Smooth muscle cell (in vitro differentiated cells): ENCODE measurements around the gene JMJD4. TPM values are rescaled to one million over a fixed set of nuclear protein-coding genes. Genes with fewer than 3 reads are reported as not detected.

ENCODE experiments used
- DNase-seq: peaks from one replicate; lab custom pipeline; 2025; ENCODE audit not compliant: unreplicated experiment; lab: John Stamatoyannopoulos, UW
- H2AFZ ChIP-seq: fragments of 200-600 bp; sonication (generic); 2 replicates; pipeline ENCODE4 v1.6.0; 2016; ENCODE audit warnings: antibody characterized with exemption, low read depth, mild to moderate bottlenecking
- H3F3A ChIP-seq: fragments of 200-600 bp; sonication (generic); 2 replicates; pipeline ENCODE4 v1.6.0; 2017; ENCODE audit warnings: antibody characterized with exemption, low read depth
- H3K27ac ChIP-seq: fragments of 200-600 bp; sonication (generic); 2 replicates; pipeline ENCODE4 v1.5.1; 2016; ENCODE audit warnings: low read depth, mild to moderate bottlenecking
- H3K27me3 ChIP-seq: fragments of 200-600 bp; sonication (generic); 2 replicates; pipeline ENCODE4 v1.6.1; 2016; ENCODE audit warnings: low read depth, mild to moderate bottlenecking
- H3K36me3 ChIP-seq: fragments of 200-600 bp; sonication (generic); 2 replicates; pipeline ENCODE4 v1.5.1; 2016; ENCODE audit warnings: low read depth
- H3K4me1 ChIP-seq: fragments of 200-600 bp; sonication (generic); 2 replicates; pipeline ENCODE4 v1.5.1; 2016; ENCODE audit warnings: low read depth
- H3K4me2 ChIP-seq: fragments of 200-600 bp; sonication (generic); 2 replicates; pipeline ENCODE4 v1.6.0; 2016; ENCODE audit warnings: mild to moderate bottlenecking
- H3K4me3 ChIP-seq: fragments of 200-600 bp; sonication (generic); 2 replicates; pipeline ENCODE4 v1.5.1; 2016; ENCODE audit warnings: mild to moderate bottlenecking
- H3K79me2 ChIP-seq: fragments of 200-600 bp; sonication (generic); 2 replicates; pipeline ENCODE4 v1.6.0; 2016; ENCODE audit warnings: low read depth, mild to moderate bottlenecking
- H3K9ac ChIP-seq: fragments of 200-600 bp; sonication (generic); 2 replicates; pipeline ENCODE4 v1.6.0; 2016; ENCODE audit warnings: low read depth
- H3K9me3 ChIP-seq: fragments of 200-600 bp; sonication (generic); replicated peaks from 2 replicates; pipeline ENCODE4 v1.5.1; 2016; ENCODE audit warnings: low read depth
- H4K20me1 ChIP-seq: fragments of 200-600 bp; sonication (generic); 2 replicates; pipeline ENCODE4 v1.6.0; 2016; ENCODE audit warnings: low read depth
- WGBS: methylation state at CpG from one replicate; pipeline ENCODE4 v1.1.7; 2016; ENCODE audit warnings: low lambda C conversion rate; 5-methylcytosine and 5-hydroxymethylcytosine counted together
- polyA plus RNA-seq: library from polyadenylated mRNA; unstranded; fragments of >200 nt; fragmentation: Nextera tagmentation; extraction: Ambion mirVana; gene quantifications from 2 replicates; pipeline ENCODE4 v1.2.1, GENCODE V29; 2016
- total RNA-seq: library from RNA; depleted of rRNA; stranded (reverse); fragments of >200 nt; gene quantifications from 2 replicates; pipeline ENCODE4 v1.2.3, GENCODE V29; 2014
- TF ChIP-seq, protein P1 (sequence below): fragments of 200-600 bp; sonication (generic); IDR thresholded peaks from 2 replicates; pipeline ENCODE4 v1.5.1; 2017; ENCODE audit warnings: borderline replicate concordance, mild to moderate bottlenecking, antibody characterized with exemption; ENCODE audit not compliant: insufficient read depth, poor library complexity, severe bottlenecking

Gene JMJD4
- total and polyA plus RNA-seq, 2 experiments from 2014 or later: 8.5 to 19.5 TPM

GRCh38 chr1:227740401-227740960, 5.4 kb upstream of the JMJD4 start:
- Histone ChIP-seq H3K4me1 (no peaks in the 10 kb centered on the region), H3K79me2 (peaks cover 92% of the 10 kb centered on the region), H3K9me3 (no peaks in the 10 kb centered on the region), H3K4me3 (no peak overlapping the region), H3K9ac (no peak overlapping the region), H2AFZ (no peak overlapping the region), H3K36me3 (no peaks in the 10 kb centered on the region), H4K20me1 (peaks cover 69% of the 10 kb centered on the region), H3K27ac (no peak overlapping the region), H3F3A (no peaks in the 10 kb centered on the region), H3K4me2 (no peak overlapping the region), H3K27me3 (no peaks in the 10 kb centered on the region)
- TF ChIP-seq, protein P1, sequence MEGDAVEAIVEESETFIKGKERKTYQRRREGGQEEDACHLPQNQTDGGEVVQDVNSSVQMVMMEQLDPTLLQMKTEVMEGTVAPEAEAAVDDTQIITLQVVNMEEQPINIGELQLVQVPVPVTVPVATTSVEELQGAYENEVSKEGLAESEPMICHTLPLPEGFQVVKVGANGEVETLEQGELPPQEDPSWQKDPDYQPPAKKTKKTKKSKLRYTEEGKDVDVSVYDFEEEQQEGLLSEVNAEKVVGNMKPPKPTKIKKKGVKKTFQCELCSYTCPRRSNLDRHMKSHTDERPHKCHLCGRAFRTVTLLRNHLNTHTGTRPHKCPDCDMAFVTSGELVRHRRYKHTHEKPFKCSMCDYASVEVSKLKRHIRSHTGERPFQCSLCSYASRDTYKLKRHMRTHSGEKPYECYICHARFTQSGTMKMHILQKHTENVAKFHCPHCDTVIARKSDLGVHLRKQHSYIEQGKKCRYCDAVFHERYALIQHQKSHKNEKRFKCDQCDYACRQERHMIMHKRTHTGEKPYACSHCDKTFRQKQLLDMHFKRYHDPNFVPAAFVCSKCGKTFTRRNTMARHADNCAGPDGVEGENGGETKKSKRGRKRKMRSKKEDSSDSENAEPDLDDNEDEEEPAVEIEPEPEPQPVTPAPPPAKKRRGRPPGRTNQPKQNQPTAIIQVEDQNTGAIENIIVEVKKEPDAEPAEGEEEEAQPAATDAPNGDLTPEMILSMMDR: no peak
- DNase-seq: no peak
- 94% methylated on average over 3 of the region's 3 CpGs for WGBS

GRCh38 chr1:227739636-227740035, 4.5 kb upstream of the JMJD4 start:
- H3K4me2 ChIP-seq: no peak overlapping the region
- TF ChIP-seq, protein P1: no peak
- H4K20me1 ChIP-seq: peaks cover 61% of the 10 kb centered on the region
- no peaks in the 10 kb centered on the region for H3K9me3 ChIP-seq
- over 99% methylated on average over 7 of the region's 7 CpGs for WGBS
- H3K79me2 ChIP-seq: peaks cover 92% of the 10 kb centered on the region
- DNase-seq: no peak
- H3K4me3 ChIP-seq: no peak overlapping the region
- no peak overlapping the region for H2AFZ ChIP-seq
- no peak overlapping the region for H3K27ac ChIP-seq
- H3K36me3 ChIP-seq: no peaks in the 10 kb centered on the region
- H3K4me1 ChIP-seq: peaks cover under 1% of the 10 kb centered on the region
- H3F3A ChIP-seq: no peaks in the 10 kb centered on the region
- H3K27me3 ChIP-seq: no peaks in the 10 kb centered on the region
- H3K9ac ChIP-seq: no peak overlapping the region

GRCh38 chr1:227738820-227739219, 3.7 kb upstream of the JMJD4 start:
- H3K4me1 ChIP-seq: peaks cover 9% of the 10 kb centered on the region
- H3F3A ChIP-seq: no peaks in the 10 kb centered on the region
- WGBS: 96% methylated on average over 9 of the region's 9 CpGs
- no peak overlapping the region for H2AFZ ChIP-seq
- H3K9me3 ChIP-seq: no peaks in the 10 kb centered on the region
- no peaks in the 10 kb centered on the region for H3K27me3 ChIP-seq
- H4K20me1 ChIP-seq: peaks cover 53% of the 10 kb centered on the region
- H3K36me3 ChIP-seq: no peaks in the 10 kb centered on the region
- no peak overlapping the region for H3K9ac ChIP-seq
- no peak for DNase-seq
- TF ChIP-seq, protein P1: no peak
- H3K4me3 ChIP-seq: no peak overlapping the region
- no peak overlapping the region for H3K27ac ChIP-seq
- peaks cover 96% of the 10 kb centered on the region for H3K79me2 ChIP-seq
- no peak overlapping the region for H3K4me2 ChIP-seq

DNA sequence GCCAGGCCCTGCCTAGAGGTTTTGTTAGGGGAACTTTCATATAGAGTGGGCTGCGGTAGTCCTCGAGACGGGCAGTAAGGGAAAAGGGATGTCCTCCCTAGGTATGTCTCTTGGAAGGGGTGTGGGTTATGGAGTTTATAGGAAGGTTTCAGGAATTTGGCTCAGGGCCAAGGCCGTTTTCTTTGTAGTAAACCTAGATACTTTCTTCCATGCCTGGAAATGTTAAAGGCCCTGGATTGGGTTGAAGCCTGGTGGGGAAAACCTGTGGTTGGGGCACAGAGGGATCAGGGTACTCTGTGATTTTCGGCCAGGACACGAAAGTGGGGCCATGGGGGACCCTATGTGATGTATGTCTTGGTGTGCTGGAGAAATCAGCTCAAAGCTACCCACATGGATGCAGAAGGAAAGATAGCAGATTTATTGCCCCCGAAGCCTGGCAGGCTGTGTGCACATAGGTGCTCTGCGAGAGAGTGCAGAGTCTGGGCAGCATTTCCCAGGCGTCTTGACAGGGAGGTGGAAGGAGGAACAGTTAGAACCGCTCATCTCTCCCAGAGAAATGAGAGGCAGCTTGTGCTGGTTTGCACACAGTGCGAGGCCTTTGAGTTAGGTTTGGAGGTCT, 1.8 kb upstream of the JMJD4 start:
- H3F3A ChIP-seq: no peaks in the 10 kb centered on the region
- no peak overlapping the region for H3K27ac ChIP-seq
- H2AFZ ChIP-seq: no peak overlapping the region
- no peak overlapping the region for H3K9ac ChIP-seq
- WGBS: 94% methylated on average over 11 of the region's 11 CpGs
- no peaks in the 10 kb centered on the region for H3K27me3 ChIP-seq
- no peak overlapping the region for H3K4me2 ChIP-seq
- H3K9me3 ChIP-seq: no peaks in the 10 kb centered on the region
- DNase-seq: no peak
- TF ChIP-seq, protein P1: no peak
- H3K4me1 ChIP-seq: peaks cover 10% of the 10 kb centered on the region
- no peak overlapping the region for H3K4me3 ChIP-seq
- peaks cover 86% of the 10 kb centered on the region for H3K79me2 ChIP-seq
- peaks cover 38% of the 10 kb centered on the region for H4K20me1 ChIP-seq
- no peaks in the 10 kb centered on the region for H3K36me3 ChIP-seq
